ENCODE data around the gene TRIO. TPM values are rescaled to one million over a fixed set of nuclear protein-coding genes. Genes with fewer than 3 reads are reported as not detected.
A peak's percentile ranks its signal among the peaks of the same experiment; 100 is the strongest.

Gene TRIO
- total RNA-seq, 2 donors from 2014 or later, result 62.0 to 137 TPM

GRCh38 chr5:14455814-14456321 lies 312.7 kb downstream of the TRIO start:
- ATAC-seq, result no peak
- Histone ChIP-seq H3K27me3 (no peaks in the 10 kb centered on the region), H3K4me3 (no peak overlapping the region), H3K36me3 (replicated peaks in 1 of 2; ENCODE audit: insufficient read depth in 1 of 2, low read depth in 2 of 2) (no peaks in the 10 kb centered on the region), H3K9me3 (no peaks in the 10 kb centered on the region), H3K27ac (peak overlapping the region in 1 of 4 donors; percentile 66), H3K4me1 (peaks cover 21% of the 10 kb centered on the region)
- TF ChIP-seq CTCF (IDR thresholded peaks at IDR 0.05), result no peak
- no peak for TF ChIP-seq POLR2A (IDR thresholded peaks at IDR 0.05)
- DNase-seq, result no peak
- intact Hi-C loops (cut with DNase I), result no loop called here
- 93 to 96% methylated on average over 6 to 26 of the region's 26 CpGs for WGBS, 2 donors

- H3K4me1 ChIP-seq, result peaks cover 21% of the 10 kb centered on the region
- H3K27me3 ChIP-seq, result no peaks in the 10 kb centered on the region
- no peaks in the 10 kb centered on the region for H3K36me3 ChIP-seq (replicated peaks in 1 of 2; ENCODE audit: insufficient read depth in 1 of 2, low read depth in 2 of 2)
- no peaks in the 10 kb centered on the region for H3K9me3 ChIP-seq
- no peak overlapping the region for H3K4me3 ChIP-seq
- DNase-seq (peak; percentile 58 to 75 (median 68)), ATAC-seq (peak; percentile 83)
- intact Hi-C loops (cut with DNase I), result no loop called here
- peak overlapping the region; percentile 61 to 83 (median 66) for H3K27ac ChIP-seq
- TF ChIP-seq CTCF (IDR thresholded peaks at IDR 0.05) (no peak), POLR2A (IDR thresholded peaks at IDR 0.05) (peak in 1 of 3 donors; percentile 16)
- 31 to 35% methylated on average over 7 of the region's 7 CpGs for WGBS, 2 donors
Observed at GRCh38 chr5:14457476-14457875, 314.3 kb downstream of the TRIO start.

GRCh38 chr5:14458414-14458813 lies 315.3 kb downstream of the TRIO start:
- ATAC-seq (peak; percentile 21), DNase-seq (peak in 3 of 4 donors; percentile 33 to 57 (median 44))
- peaks cover 0 to 6% of the 10 kb centered on the region in 2 donors for H3K36me3 ChIP-seq (replicated peaks in 1 of 2; ENCODE audit: insufficient read depth in 1 of 2, low read depth in 2 of 2)
- no peaks in the 10 kb centered on the region for H3K27me3 ChIP-seq
- no peaks in the 10 kb centered on the region for H3K9me3 ChIP-seq
- no peak for TF ChIP-seq POLR2A (IDR thresholded peaks at IDR 0.05)
- no peak for TF ChIP-seq CTCF (IDR thresholded peaks at IDR 0.05)
- H3K4me3 ChIP-seq, result no peak overlapping the region
- peak overlapping the region; percentile 42 to 83 (median 64) for H3K27ac ChIP-seq
- intact Hi-C loops (cut with DNase I), result no loop called here
- WGBS, 2 donors, result 28 to 33% methylated on average over 3 of the region's 3 CpGs
- peaks cover 21% of the 10 kb centered on the region for H3K4me1 ChIP-seq

GRCh38 chr5:14460844-14461398 lies 317.8 kb downstream of the TRIO start:
- intact Hi-C loops (cut with DNase I), result loop anchor here (10.0 kb wide), 1 partner anchor 56 kb away; no protein-coding TSS in a partner anchor
- Histone ChIP-seq H3K36me3 (replicated peaks in 1 of 2; ENCODE audit: insufficient read depth in 1 of 2, low read depth in 2 of 2) (peaks cover 0 to 11% of the 10 kb centered on the region in 2 donors), H3K4me3 (no peak overlapping the region), H3K9me3 (no peaks in the 10 kb centered on the region), H3K27ac (no peak overlapping the region), H3K27me3 (no peaks in the 10 kb centered on the region), H3K4me1 (peaks cover 21% of the 10 kb centered on the region)
- ATAC-seq, result no peak
- TF ChIP-seq POLR2A (IDR thresholded peaks at IDR 0.05) (no peak), CTCF (IDR thresholded peaks at IDR 0.05) (no peak)
- 98% methylated on average over 44 to 46 of the region's 46 CpGs for WGBS, 2 donors
- no peak for DNase-seq

- intact Hi-C loops (cut with DNase I), result loop anchor here (10.0 kb wide), 1 partner anchor 58 kb away; no protein-coding TSS in a partner anchor
- no peak for TF ChIP-seq POLR2A (IDR thresholded peaks at IDR 0.05)
- no peak for TF ChIP-seq CTCF (IDR thresholded peaks at IDR 0.05)
- ATAC-seq (no peak), DNase-seq (no peak)
- Histone ChIP-seq H3K9me3 (no peaks in the 10 kb centered on the region), H3K36me3 (replicated peaks in 1 of 2; ENCODE audit: insufficient read depth in 1 of 2, low read depth in 2 of 2) (peaks cover 0 to 13% of the 10 kb centered on the region in 2 donors), H3K4me1 (peaks cover 17% of the 10 kb centered on the region), H3K27ac (no peak overlapping the region), H3K27me3 (no peaks in the 10 kb centered on the region), H3K4me3 (no peak overlapping the region)
- 94 to 95% methylated on average over 14 of the region's 14 CpGs for WGBS, 2 donors
Observed at GRCh38 chr5:14462681-14463080, 319.5 kb downstream of the TRIO start.
